Measurements from ENCODE around the gene AMPH. TPM values are rescaled to one million over a fixed set of nuclear protein-coding genes. Genes with fewer than 3 reads are reported as not detected.
"Not testable (repeated sequence)": the region's sequence is repeated elsewhere in the genome, so short reads cannot be mapped to it uniquely, and the experiment has no call there.

AMPH gene
- total and polyA plus RNA-seq, 9 of the 15 experiments (the other 6 are each of a cell fraction or from before 2014, with no cell fraction given) = 0.03 to 0.35 TPM; not detected in 7

DNA sequence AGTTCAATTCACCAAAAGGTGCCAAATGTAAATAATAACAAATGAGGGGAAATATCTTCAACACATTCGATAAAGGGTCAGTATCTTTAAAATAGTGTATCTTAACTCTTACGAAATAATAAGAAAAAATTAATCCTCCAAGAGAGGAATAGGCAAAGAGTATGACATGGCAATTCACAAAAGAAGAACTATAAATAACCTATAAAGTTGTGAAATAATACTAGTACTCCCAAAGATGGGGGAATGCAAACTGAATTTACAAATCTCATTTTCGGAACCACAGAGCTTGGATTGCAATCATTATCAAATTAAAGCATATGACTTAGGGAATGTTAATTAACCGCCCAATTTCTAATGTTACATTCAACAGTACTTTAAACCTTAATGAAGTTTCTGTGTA is 279.6 kb downstream of the AMPH start (continued):
- TF ChIP-seq, protein P1, sequence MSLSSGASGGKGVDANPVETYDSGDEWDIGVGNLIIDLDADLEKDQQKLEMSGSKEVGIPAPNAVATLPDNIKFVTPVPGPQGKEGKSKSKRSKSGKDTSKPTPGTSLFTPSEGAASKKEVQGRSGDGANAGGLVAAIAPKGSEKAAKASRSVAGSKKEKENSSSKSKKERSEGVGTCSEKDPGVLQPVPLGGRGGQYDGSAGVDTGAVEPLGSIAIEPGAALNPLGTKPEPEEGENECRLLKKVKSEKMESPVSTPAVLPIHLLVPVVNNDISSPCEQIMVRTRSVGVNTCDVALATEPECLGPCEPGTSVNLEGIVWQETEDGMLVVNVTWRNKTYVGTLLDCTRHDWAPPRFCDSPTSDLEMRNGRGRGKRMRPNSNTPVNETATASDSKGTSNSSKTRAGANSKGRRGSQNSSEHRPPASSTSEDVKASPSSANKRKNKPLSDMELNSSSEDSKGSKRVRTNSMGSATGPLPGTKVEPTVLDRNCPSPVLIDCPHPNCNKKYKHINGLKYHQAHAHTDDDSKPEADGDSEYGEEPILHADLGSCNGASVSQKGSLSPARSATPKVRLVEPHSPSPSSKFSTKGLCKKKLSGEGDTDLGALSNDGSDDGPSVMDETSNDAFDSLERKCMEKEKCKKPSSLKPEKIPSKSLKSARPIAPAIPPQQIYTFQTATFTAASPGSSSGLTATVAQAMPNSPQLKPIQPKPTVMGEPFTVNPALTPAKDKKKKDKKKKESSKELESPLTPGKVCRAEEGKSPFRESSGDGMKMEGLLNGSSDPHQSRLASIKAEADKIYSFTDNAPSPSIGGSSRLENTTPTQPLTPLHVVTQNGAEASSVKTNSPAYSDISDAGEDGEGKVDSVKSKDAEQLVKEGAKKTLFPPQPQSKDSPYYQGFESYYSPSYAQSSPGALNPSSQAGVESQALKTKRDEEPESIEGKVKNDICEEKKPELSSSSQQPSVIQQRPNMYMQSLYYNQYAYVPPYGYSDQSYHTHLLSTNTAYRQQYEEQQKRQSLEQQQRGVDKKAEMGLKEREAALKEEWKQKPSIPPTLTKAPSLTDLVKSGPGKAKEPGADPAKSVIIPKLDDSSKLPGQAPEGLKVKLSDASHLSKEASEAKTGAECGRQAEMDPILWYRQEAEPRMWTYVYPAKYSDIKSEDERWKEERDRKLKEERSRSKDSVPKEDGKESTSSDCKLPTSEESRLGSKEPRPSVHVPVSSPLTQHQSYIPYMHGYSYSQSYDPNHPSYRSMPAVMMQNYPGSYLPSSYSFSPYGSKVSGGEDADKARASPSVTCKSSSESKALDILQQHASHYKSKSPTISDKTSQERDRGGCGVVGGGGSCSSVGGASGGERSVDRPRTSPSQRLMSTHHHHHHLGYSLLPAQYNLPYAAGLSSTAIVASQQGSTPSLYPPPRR (CRISPR knock-in tag; IDR thresholded peaks at IDR 0.05; ENCODE audit: borderline replicate concordance) = no peak
- TF ChIP-seq MBD2 (IDR thresholded peaks at IDR 0.05; ENCODE audit: borderline replicate concordance, low read depth) = no peak
- no peak for TF ChIP-seq ZNF263 (CRISPR knock-in tag; IDR thresholded peaks at IDR 0.05; ENCODE audit: borderline replicate concordance)
- no peak for TF ChIP-seq SMAD4 (CRISPR knock-in tag; conservative IDR thresholded peaks at IDR 0.05)
- TF ChIP-seq GMEB1 (CRISPR knock-in tag; IDR thresholded peaks at IDR 0.05) = no peak
- TF ChIP-seq ZNF143 (CRISPR knock-in tag; IDR thresholded peaks at IDR 0.05) = no peak

GRCh38 chr7:38350777-38351176 is 280.4 kb downstream of the AMPH start:
- H3K27ac ChIP-seq (ENCODE audit: extremely low read depth, low read depth, low read length); H3K9me3 ChIP-seq (replicated peaks; ENCODE audit: control insufficient read depth, insufficient read depth, low read depth, low read length); H3K27me3 ChIP-seq (ENCODE audit: control insufficient read depth in 2 of 2, insufficient read depth in 2 of 2, low read length in 2 of 2); CTCF ChIA-PET (ENCODE audit: low intra/inter-chr PET ratio); H3K4me3 ChIP-seq; H3K4me1 ChIP-seq (replicated peaks in 1 of 2; ENCODE audit: control insufficient read depth in 2 of 2, insufficient read depth in 2 of 2, low read length in 2 of 2); BruUV-seq (replicated peaks); H3K4me2 ChIP-seq (ENCODE audit: insufficient read depth, low read length); H4K20me1 ChIP-seq (replicated peaks; ENCODE audit: control insufficient read depth, insufficient read depth, low read length); intact Hi-C loops (cut with micrococcal nuclease); DNase-seq (ENCODE audit: extremely low read depth in 1 of 4, low spot score in 3 of 4); POLR2A ChIA-PET; H3K9ac ChIP-seq (ENCODE audit: insufficient read depth in 1 of 2, low read depth in 2 of 2, low read length in 2 of 2); H3K9me1 ChIP-seq (ENCODE audit: control insufficient read depth, insufficient read depth, low read length); FAIRE-seq; H2AFZ ChIP-seq (ENCODE audit: low read depth, low read length); ATAC-seq: not testable (repeated sequence)
- 88% methylated on average over 1 of the region's 3 CpGs for WGBS (ENCODE audit: insufficient coverage, low coverage, missing lambda C conversion rate)
- in situ Hi-C loops (cut with MboI) = loop anchor here (10.0 kb wide), 1 partner anchor 446 kb away; no protein-coding TSS in a partner anchor
- Histone ChIP-seq H3K36me3 (ENCODE audit: control insufficient read depth, insufficient read depth, low read length) (peaks cover 34% of the 10 kb centered on the region; the same call in 1 of the 3 replicates), H3K79me2 (ENCODE audit: control insufficient read depth, insufficient read depth, low read length) (peaks cover 16% of the 10 kb centered on the region)

Measured in K562 (cell line).